K562 (cell line): ENCODE measurements around the gene ZNF280C. TPM values are rescaled to one million over a fixed set of nuclear protein-coding genes. Genes with fewer than 3 reads are reported as not detected.

Experiments used
- C11orf30 ChIP-seq: fragments of 450-650 bp; IDR thresholded peaks from 2 replicates; pipeline ENCODE4 v1.6.1; 2016; ENCODE audit warnings: low read depth, mild to moderate bottlenecking
- CREB1 ChIP-seq, 2 experiments: sonication (generic) in 1 of 2; formaldehyde crosslinking in 1 of 2; IDR thresholded peaks; 2 replicates each; pipeline versions ENCODE4 v1.6.1 to v1.8.0; 2012 to 2022; ENCODE audit warnings: inconsistent platforms in 1 of 2, mild to moderate bottlenecking in 1 of 2, missing genetic modification reagents in 1 of 2, moderate library complexity in 1 of 2
- FOSL1 ChIP-seq: fragments of 200-800 bp; sonication (Bioruptor generic); conservative IDR thresholded peaks from 2 replicates; pipeline ENCODE4 v1.6.1; 2016; ENCODE audit warnings: missing genetic modification characterization, missing compliant biosample characterization
- FOXJ3 ChIP-seq: sonication (generic); formaldehyde crosslinking; IDR thresholded peaks from 2 replicates; pipeline ENCODE4 v1.4.0; 2020; ENCODE audit warnings: mild to moderate bottlenecking, missing genetic modification reagents
- JUN ChIP-seq, 2 experiments: sonication (generic) in 1 of 2; formaldehyde crosslinking in 1 of 2; IDR thresholded peaks; 2 replicates each; pipeline versions ENCODE4 v1.6.1 to v1.8.0; 2012 to 2022; ENCODE audit warnings: borderline replicate concordance in 2 of 2, mild to moderate bottlenecking in 2 of 2, improper control_type of control experiment in 1 of 2, low read depth in 1 of 2, low read length in 1 of 2, missing genetic modification reagents in 1 of 2
- LCOR ChIP-seq: sonication (generic); formaldehyde crosslinking; IDR thresholded peaks from 2 replicates; pipeline ENCODE4 v1.8.0; 2022; ENCODE audit warnings: mild to moderate bottlenecking, missing genetic modification reagents
- PHF8 ChIP-seq: fragments of 200-600 bp; sonication (generic); IDR thresholded peaks from 2 replicates; pipeline ENCODE4 v1.6.1; 2012; ENCODE audit warnings: mixed run types, mild to moderate bottlenecking, inconsistent platforms, low read length, moderate library complexity, borderline replicate concordance
- RBM34 ChIP-seq: fragments of 200-400 bp; formaldehyde crosslinking; IDR thresholded peaks from 2 replicates; pipeline ENCODE4 v1.6.1; 2018; ENCODE audit warnings: low read length, borderline replicate concordance; ENCODE audit not compliant: insufficient read depth
- SPI1 ChIP-seq: IDR thresholded peaks from 2 replicates; pipeline ENCODE4 v1.6.1; 2011; ENCODE audit warnings: low read depth, low read length, control low read depth, borderline replicate concordance
- TAF9B ChIP-seq: fragments of 450-650 bp; IDR thresholded peaks from 2 replicates; pipeline ENCODE4 v1.6.1; 2018; ENCODE audit warnings: mild to moderate bottlenecking; ENCODE audit not compliant: partially characterized antibody
- TGIF2 ChIP-seq: sonication (generic); formaldehyde crosslinking; IDR thresholded peaks from 2 replicates; pipeline ENCODE4 v1.8.1; 2022; ENCODE audit warnings: mild to moderate bottlenecking, missing genetic modification reagents, moderate library complexity
- ZSCAN32 ChIP-seq: fragments of 450-650 bp; formaldehyde crosslinking; IDR thresholded peaks from 2 replicates; pipeline ENCODE4 v1.4.0; 2020; ENCODE audit warnings: mild to moderate bottlenecking, moderate library complexity
- polyA plus RNA-seq, 8 experiments: library from polyadenylated mRNA; depleted of rRNA in 4 of 8; stranded (reverse) in 5 of 8; unstranded in 3 of 8; fragments of >200 nt; fragmentation: Nextera tagmentation in 2 of 8; fragmentation: Illumina TruSeq in 1 of 8; extraction: Ambion mirVana in 2 of 8; extraction: Trizol in 1 of 8; gene quantifications; 2 replicates each; pipeline versions ENCODE4 v1.2.1 to v1.2.3, GENCODE V29; 2011 to 2014; ENCODE audit warnings: inconsistent platforms in 1 of 8, missing spikeins in 1 of 8
- total RNA-seq, 7 experiments: library from RNA; depleted of rRNA in 6 of 7; stranded (reverse); fragments of >200 nt in 6 of 7; fragmentation: Illumina TruSeq in 2 of 7; extraction: Trizol in 2 of 7; gene quantifications; 2 replicates each; pipeline versions ENCODE4 v1.2.1 to v1.2.3, GENCODE V29; 2011 to 2021; ENCODE audit warnings: low replicate concordance in 1 of 7
- TF ChIP-seq, protein P1 (sequence below), 2 experiments: fragments of 450-650 bp in 1 of 2; sonication (generic) in 1 of 2; formaldehyde crosslinking in 1 of 2; IDR thresholded peaks in 1 of 2; conservative IDR thresholded peaks in 1 of 2; 2 replicates each; pipeline versions ENCODE4 v1.6.1 to v1.8.1; 2016 to 2023; ENCODE audit warnings: mild to moderate bottlenecking in 2 of 2, moderate library complexity in 2 of 2, inconsistent platforms in 1 of 2, missing genetic modification reagents in 1 of 2
- TF ChIP-seq, protein P2 (sequence below): fragments of 450-650 bp; IDR thresholded peaks from one replicate; pipeline ENCODE4 v1.6.1; 2018; ENCODE audit warnings: mild to moderate bottlenecking, moderate library complexity; ENCODE audit not compliant: partially characterized antibody
- TF ChIP-seq, protein P3 (sequence below), 2 experiments: IDR thresholded peaks in 1 of 2; conservative IDR thresholded peaks in 1 of 2; 2 replicates each; pipeline ENCODE4 v1.6.1; 2016; ENCODE audit warnings: low read depth in 2 of 2, mild to moderate bottlenecking in 1 of 2, missing compliant biosample characterization in 1 of 2, missing genetic modification characterization in 1 of 2, moderate library complexity in 1 of 2
- TF ChIP-seq, protein P4 (sequence below): fragments of 250-450 bp; sonication (Bioruptor Pico); IDR thresholded peaks from 2 replicates; pipeline ENCODE4 v1.9.0; 2021; ENCODE audit warnings: mild to moderate bottlenecking
- TF ChIP-seq, protein P5 (sequence below): sonication (generic); formaldehyde crosslinking; IDR thresholded peaks from 2 replicates; pipeline ENCODE4 v1.8.0; 2022; ENCODE audit warnings: mild to moderate bottlenecking, missing genetic modification reagents
- TF ChIP-seq, protein P6 (sequence below), 2 experiments: fragments of 450-650 bp in 1 of 2; sonication (generic) in 1 of 2; formaldehyde crosslinking; conservative IDR thresholded peaks; 2 replicates each; pipeline versions ENCODE4 v1.4.0 to v1.8.1; 2020 to 2022; ENCODE audit warnings: mild to moderate bottlenecking in 1 of 2, missing genetic modification reagents in 1 of 2

ZNF280C gene
- total and polyA plus RNA-seq, 9 of the 15 experiments (the other 6 are each of a cell fraction or from before 2014, with no cell fraction given): 1.6 to 8.3 (median 4.4) TPM

DNA sequence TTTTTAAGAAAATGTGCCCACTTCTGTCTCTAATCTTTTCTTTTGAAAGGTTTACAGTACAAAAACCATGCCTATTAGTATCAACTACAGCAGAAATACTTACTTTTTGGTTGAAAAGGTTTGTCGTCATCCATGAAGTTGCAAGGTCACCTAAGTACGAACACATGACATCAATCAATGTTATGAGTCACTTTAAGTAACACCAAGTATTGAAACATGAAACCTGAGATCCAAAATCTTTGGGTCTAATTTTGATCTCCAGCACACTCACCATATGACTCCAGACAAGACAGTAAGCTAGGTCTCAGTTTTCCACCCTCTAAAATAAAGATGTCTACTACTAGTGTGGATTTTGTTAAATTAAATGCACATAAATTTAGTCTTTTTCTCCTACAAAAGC is 8.4 kb downstream of the ZNF280C start (continued):
- no peak for TF ChIP-seq RBM34
- TF ChIP-seq PHF8: no peak
- TF ChIP-seq, protein P1, sequence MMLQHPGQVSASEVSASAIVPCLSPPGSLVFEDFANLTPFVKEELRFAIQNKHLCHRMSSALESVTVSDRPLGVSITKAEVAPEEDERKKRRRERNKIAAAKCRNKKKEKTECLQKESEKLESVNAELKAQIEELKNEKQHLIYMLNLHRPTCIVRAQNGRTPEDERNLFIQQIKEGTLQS (IDR thresholded peaks at IDR 0.05): peak; percentile 84
- TF ChIP-seq, protein P1 (CRISPR knock-in tag; conservative IDR thresholded peaks at IDR 0.05): no peak
- no peak for TF ChIP-seq TGIF2 (CRISPR knock-in tag)
- no peak for TF ChIP-seq LCOR (CRISPR knock-in tag)
- TF ChIP-seq, protein P2, sequence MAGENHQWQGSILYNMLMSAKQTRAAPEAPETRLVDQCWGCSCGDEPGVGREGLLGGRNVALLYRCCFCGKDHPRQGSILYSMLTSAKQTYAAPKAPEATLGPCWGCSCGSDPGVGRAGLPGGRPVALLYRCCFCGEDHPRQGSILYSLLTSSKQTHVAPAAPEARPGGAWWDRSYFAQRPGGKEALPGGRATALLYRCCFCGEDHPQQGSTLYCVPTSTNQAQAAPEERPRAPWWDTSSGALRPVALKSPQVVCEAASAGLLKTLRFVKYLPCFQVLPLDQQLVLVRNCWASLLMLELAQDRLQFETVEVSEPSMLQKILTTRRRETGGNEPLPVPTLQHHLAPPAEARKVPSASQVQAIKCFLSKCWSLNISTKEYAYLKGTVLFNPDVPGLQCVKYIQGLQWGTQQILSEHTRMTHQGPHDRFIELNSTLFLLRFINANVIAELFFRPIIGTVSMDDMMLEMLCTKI: no peak
- peak; percentile 65 for TF ChIP-seq FOSL1
- TF ChIP-seq SPI1: no peak
- peak; percentile 77 for TF ChIP-seq CREB1 (IDR thresholded peaks at IDR 0.05)
- no peak for TF ChIP-seq CREB1 (CRISPR knock-in tag; IDR thresholded peaks at IDR 0.05)
- no peak for TF ChIP-seq FOXJ3 (CRISPR knock-in tag)
- TF ChIP-seq, protein P3, sequence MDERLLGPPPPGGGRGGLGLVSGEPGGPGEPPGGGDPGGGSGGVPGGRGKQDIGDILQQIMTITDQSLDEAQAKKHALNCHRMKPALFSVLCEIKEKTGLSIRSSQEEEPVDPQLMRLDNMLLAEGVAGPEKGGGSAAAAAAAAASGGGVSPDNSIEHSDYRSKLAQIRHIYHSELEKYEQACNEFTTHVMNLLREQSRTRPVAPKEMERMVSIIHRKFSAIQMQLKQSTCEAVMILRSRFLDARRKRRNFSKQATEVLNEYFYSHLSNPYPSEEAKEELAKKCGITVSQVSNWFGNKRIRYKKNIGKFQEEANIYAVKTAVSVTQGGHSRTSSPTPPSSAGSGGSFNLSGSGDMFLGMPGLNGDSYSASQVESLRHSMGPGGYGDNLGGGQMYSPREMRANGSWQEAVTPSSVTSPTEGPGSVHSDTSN (CRISPR knock-in tag; IDR thresholded peaks at IDR 0.05; ENCODE audit: low read depth): no peak
- TF ChIP-seq, protein P3 (tag; conservative IDR thresholded peaks at IDR 0.05; ENCODE audit: low read depth): peak; percentile 63
- TF ChIP-seq, protein P4, sequence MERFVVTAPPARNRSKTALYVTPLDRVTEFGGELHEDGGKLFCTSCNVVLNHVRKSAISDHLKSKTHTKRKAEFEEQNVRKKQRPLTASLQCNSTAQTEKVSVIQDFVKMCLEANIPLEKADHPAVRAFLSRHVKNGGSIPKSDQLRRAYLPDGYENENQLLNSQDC: no peak
- TF ChIP-seq, protein P5, sequence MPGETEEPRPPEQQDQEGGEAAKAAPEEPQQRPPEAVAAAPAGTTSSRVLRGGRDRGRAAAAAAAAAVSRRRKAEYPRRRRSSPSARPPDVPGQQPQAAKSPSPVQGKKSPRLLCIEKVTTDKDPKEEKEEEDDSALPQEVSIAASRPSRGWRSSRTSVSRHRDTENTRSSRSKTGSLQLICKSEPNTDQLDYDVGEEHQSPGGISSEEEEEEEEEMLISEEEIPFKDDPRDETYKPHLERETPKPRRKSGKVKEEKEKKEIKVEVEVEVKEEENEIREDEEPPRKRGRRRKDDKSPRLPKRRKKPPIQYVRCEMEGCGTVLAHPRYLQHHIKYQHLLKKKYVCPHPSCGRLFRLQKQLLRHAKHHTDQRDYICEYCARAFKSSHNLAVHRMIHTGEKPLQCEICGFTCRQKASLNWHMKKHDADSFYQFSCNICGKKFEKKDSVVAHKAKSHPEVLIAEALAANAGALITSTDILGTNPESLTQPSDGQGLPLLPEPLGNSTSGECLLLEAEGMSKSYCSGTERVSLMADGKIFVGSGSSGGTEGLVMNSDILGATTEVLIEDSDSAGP (CRISPR knock-in tag): no peak
- TF ChIP-seq TAF9B: no peak
- peak; percentile 25 for TF ChIP-seq C11orf30
- 0 out of 2 replicates have a peak, but pooled peaks have one; percentile 55 for TF ChIP-seq JUN (IDR thresholded peaks at IDR 0.05; ENCODE audit: borderline replicate concordance, low read depth, low read length)
- TF ChIP-seq JUN (CRISPR knock-in tag; IDR thresholded peaks at IDR 0.05; ENCODE audit: borderline replicate concordance): no peak
- TF ChIP-seq ZSCAN32 (CRISPR knock-in tag): no peak
- TF ChIP-seq, protein P6, sequence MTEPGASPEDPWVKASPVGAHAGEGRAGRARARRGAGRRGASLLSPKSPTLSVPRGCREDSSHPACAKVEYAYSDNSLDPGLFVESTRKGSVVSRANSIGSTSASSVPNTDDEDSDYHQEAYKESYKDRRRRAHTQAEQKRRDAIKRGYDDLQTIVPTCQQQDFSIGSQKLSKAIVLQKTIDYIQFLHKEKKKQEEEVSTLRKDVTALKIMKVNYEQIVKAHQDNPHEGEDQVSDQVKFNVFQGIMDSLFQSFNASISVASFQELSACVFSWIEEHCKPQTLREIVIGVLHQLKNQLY (CRISPR knock-in tag; conservative IDR thresholded peaks at IDR 0.05): no peak
